ENCODE data around the gene LGALS9B.
"Not testable (repeated sequence)": the region's sequence is repeated elsewhere in the genome, so short reads cannot be mapped to it uniquely, and the experiment has no call there.

LGALS9B gene

DNA sequence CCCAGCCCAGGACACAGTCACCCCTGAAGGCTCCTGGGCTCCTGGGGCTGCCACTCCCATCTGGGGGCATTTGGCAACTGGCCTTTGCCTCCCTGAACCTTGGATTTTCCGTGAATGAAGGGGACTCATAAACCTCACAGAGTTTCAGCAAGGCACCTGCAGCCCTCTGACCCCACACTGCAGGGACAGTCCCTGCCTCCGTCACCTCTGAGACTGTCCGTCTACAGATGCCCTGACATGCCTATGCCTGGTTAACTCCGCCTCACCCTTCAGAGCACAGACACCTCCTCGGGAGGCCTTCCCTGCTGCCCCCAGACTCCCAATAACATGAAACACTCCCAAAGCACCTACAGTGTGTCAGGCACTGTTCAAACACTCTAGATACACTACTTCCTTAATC lies 786 bp downstream of the LGALS9B start:
- DNase-seq = not testable (repeated sequence)

GRCh38 chr17:20465535-20465934 lies 1.8 kb downstream of the LGALS9B start:
- DNase-seq = not testable (repeated sequence)

DNA sequence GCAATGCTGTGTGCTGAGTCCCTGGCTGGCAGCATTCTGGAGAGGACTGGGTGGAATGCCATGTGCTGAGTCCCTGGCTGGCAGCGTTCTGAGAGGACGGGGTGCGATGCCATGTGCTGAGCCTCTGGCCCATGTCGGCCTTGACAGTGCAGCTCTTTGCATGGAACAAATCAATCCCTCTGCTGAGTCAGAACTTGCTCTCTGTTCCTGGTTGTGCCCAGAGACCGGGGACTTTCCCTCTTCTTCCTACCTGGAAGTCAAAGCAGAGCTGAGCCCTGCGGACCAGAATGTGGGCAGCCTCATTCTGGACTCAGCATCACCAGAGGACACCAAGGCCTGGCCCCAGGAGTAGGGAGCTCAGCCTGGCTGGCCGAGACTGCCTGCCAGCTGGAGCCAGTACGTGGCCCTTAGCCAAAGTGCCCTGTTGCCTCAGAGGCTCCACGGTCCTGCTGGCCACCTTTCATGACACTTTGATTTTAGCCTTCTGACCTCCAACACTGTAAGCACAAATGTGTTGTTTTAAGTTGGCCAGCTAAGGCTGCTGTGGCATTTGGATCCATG lies 2.4 kb downstream of the LGALS9B start:
- DNase-seq = not testable (repeated sequence)

GRCh38 chr17:20462158-20462557 lies 5.2 kb downstream of the LGALS9B start:
- not testable (repeated sequence) for DNase-seq

DNA sequence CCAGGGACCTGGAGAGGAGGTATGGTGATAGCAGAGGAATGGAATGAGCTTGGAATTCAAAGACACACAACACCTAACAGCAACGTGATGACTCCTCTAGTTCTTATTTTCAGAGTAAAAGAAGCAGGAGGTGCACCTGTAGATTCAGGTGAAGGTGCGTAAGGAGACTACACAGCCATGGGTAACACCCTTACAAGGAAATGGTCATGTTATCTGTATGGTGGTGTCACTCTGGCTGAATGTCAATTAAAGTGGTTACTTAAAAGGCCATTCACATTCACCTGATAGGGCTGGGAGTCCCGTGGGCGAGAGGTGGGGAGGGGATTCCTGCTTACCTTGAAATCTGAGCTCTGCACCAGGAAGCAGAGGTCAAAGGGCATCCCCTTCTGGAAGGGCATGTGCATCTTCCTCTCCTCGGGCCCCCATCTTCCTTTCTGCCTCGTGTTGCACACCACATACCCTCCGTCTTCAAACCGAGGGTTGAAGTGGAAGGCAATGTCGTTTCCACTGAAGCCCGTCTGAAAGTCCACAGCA lies 9.4 kb downstream of the LGALS9B start:
- DNase-seq = not testable (repeated sequence)

DNA sequence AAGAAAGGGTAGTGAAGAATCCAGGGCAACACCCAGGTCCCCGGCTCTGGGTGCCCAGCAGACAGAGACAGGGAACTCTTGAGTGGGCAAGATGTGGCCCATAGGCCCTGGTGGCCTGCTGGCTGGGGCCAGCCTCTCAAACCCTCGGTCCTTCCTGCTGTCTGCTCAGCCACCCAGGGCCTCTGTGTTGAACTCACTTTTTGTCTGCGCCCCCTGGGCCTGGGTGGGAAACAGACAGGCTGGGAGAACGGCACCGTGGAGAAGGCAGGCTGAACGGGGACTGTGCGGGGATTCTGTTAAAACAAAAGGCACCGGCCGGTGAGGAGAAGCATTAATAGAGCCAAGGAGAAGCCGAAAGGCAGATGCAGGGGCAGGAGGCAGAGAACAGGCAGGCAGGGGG lies 12.2 kb downstream of the LGALS9B start:
- not testable (repeated sequence) for DNase-seq

GRCh38 chr17:20453820-20454434 lies 13.4 kb downstream of the LGALS9B start:
- DNase-seq = not testable (repeated sequence)

GRCh38 chr17:20450852-20451251 lies 16.5 kb downstream of the LGALS9B start:
- DNase-seq = not testable (repeated sequence)

DNA sequence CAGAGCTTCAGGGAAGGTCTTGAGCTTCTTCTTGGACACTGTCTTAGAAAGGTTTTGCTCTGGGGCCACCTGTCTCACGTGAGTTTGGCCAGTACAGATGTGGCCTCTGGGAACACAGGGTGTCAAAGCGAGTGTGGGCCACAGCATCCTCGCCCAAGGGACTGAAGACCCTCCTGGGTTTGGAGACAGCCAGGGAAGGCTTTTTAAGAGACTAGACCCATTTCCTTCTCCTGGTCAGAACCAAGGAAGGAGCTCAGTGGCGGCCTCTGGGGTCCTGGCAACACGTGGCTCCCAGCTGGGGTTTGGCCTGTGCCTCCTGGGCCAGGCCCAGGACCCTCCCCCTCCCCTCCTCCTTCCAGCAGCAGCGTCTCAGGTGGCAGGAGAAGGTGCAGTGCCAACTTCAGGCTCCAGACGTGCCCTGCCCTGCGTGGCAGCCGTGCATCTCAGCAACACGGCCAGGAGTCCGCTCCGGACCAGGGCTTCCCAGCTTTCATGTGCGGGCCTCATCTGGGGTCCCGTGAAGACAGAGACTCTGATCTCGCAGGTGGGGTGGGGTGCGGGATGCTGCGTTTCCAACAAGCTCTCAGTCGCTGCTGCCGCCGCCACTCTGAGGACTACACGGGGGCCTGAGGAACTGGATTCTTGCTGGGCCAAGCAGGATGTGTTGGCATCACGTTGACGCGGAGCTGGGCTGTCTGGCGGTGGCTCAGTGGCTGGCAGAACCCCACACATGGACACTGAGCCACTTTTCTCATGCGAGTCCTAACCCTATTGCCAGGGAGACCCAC lies 19.6 kb downstream of the LGALS9B start:
- not testable (repeated sequence) for DNase-seq

DNA sequence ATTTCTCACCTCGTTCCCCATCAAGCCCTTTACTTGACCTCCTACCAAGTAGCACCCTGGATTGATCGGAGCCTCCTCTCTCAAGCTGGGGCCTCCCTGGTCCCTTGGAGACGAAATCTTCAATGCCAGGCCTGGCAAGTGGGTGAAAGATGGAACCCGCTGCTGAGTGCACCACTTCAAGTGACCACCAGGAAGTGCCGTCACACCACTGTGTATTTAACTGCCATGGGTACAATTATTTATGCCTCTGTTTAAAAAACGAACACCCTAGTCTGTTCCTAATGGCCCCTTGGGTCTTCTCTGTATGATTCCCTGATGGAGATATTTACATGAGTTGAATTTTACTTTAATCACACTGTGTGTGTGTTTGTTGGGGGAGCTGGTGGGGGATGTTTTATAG lies 20.4 kb downstream of the LGALS9B start:
- not testable (repeated sequence) for DNase-seq

- DNase-seq = not testable (repeated sequence)
Measured at GRCh38 chr17:20444581-20445236, 22.6 kb downstream of the LGALS9B start.

DNA sequence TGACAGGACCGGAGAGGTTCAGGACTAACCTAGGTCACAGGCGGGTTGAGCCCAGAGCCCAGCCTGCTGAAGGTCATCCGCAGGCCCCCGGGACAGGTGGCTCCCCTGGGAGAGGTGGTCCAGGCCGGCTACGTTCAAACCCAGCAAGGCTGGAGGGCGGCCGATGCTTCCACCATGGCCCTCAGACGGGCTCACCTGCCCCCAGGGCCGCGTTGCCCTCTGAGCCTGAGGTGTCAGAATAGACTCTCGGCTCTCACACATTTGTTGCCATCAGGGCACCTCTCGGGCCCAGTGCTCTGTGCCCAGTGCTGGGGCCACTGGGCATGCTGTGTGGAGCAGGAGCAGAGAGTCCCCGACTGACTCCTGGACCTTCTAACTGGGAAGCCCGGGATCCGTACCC lies 23.2 kb downstream of the LGALS9B start:
- not testable (repeated sequence) for DNase-seq

DNA sequence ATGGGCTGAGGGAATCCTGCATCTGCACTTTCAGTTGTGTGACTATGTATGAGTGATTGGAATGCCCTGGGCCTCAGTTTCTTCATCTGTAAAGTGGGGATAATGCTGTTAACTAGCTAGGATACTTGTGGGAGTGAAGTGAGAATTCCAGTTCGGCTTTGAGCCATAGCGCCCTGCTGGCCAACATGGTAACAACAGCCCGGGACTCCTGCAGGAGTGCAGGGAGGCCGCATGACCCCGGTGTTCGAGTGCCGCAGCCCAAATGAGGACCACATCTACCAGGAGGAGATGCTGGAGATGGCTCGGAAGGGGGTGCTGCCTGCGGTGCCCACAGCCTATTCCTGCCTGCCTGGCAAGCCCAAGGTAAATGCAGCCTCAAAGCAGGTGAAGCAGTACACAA lies 23.7 kb downstream of the LGALS9B start:
- DNase-seq = not testable (repeated sequence)

- not testable (repeated sequence) for DNase-seq
Measured at GRCh38 chr17:20440665-20441064, 26.7 kb downstream of the LGALS9B start.

GRCh38 chr17:20435166-20435565 lies 32.2 kb downstream of the LGALS9B start:
- not testable (repeated sequence) for DNase-seq

- not testable (repeated sequence) for DNase-seq
Measured at GRCh38 chr17:20433382-20433781, 34.0 kb downstream of the LGALS9B start.

- DNase-seq = not testable (repeated sequence)
Measured at GRCh38 chr17:20427264-20427663, 40.1 kb downstream of the LGALS9B start.

GRCh38 chr17:20422826-20423225 lies 44.5 kb downstream of the LGALS9B start:
- DNase-seq = not testable (repeated sequence)

- not testable (repeated sequence) for DNase-seq
Measured at GRCh38 chr17:20418838-20419237, 48.5 kb downstream of the LGALS9B start.

DNA sequence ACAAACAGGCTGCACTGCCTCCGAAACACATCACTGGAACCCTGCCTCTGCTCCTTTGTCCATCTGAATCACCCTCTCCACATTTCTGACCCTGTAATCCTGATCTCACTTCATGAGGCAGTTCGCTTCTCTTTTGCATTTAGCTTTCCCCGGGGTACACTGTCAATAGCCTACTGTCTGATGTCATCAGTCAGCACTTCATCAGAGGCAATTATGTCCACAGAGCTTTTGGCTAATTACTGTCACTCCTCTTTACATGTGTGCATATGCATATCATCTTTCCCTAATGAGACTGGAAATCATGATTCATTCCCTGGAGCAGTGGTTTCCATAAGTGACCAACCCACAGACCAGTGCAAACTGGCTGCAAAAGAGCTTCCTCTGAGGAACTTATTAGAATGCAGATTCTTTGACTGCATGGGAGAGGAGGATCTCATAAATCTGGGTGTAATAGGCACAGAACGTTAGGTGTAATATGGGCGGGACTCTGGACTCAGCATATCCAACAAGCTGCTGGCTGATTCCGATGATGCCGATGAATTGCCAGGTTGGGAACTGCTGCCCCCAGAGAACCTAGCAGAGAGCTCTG lies 49.8 kb downstream of the LGALS9B start:
- DNase-seq = not testable (repeated sequence)

DNA sequence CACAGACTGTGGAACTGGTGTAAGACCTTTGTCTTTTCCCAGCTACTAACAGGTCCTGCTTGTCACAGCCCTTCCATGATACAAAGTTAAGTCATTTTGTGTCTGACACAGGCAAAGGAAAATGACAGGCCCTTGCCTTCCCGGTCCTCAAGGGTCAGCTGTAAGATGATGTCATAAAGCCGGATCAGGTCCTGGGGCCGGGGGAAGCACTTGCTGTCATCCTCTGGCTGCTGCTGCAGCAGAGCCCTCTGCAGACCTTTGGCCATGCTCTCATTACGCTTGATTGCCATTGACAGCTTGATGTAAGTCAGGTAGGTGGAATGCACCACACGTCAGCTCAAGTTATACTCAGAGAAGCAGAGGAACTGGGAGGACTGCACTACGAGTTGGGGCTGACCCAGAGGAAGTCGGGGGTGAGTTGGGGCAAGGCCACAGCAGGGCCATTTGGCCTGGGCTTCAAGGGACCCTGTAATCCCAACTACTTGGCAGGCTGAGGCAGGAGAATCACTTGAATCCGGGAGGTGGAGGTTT lies 50.9 kb downstream of the LGALS9B start:
- not testable (repeated sequence) for DNase-seq

DNA sequence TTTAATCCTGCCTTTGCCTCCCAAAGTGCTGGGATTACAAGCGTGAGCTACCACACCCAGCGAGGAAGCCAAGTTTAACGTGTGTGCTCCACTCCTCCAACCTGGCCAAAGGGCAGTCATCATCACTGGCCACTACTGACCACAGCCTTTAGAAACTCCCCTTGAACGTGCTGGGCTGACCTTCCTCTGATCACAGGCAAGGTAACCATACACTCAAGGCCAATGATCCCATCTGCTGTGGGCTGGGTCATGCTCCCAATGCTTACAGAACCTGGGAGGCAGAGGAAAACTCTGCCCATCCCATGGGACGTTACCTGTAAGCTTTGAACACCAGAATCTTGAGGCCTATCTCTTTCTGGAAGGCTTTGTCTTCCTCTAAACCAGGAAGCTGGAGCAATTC lies 51.9 kb downstream of the LGALS9B start:
- not testable (repeated sequence) for DNase-seq

Measured in amniotic stem cell (primary cell).